Mesothelial cell of epicardium (in vitro differentiated cells): Measurements from ENCODE around the gene POLR2H. TPM values are rescaled to one million over a fixed set of nuclear protein-coding genes. Genes with fewer than 3 reads are reported as not detected.

Experiments used
- DNase-seq, 2 experiments: peaks; one replicate each; pipeline ENCODE4 v3.0.0; 2021; ENCODE audit warnings: low spot score in 2 of 2; ENCODE audit not compliant: unreplicated experiment in 2 of 2
- H3K27ac Mint-ChIP-seq: 2 replicates; pipeline ENCODE4 v1.8.0; 2021; ENCODE audit warnings: mixed read lengths
- H3K27me3 Mint-ChIP-seq: 2 replicates; pipeline ENCODE4 v1.8.0; 2021; ENCODE audit warnings: low read depth, mixed read lengths
- H3K36me3 Mint-ChIP-seq: 2 replicates; pipeline ENCODE4 v1.8.0; 2021; ENCODE audit warnings: mixed read lengths
- H3K4me1 Mint-ChIP-seq: 2 replicates; pipeline ENCODE4 v1.8.0; 2021; ENCODE audit warnings: mixed read lengths
- H3K4me3 Mint-ChIP-seq: 2 replicates; pipeline ENCODE4 v1.8.0; 2021; ENCODE audit warnings: mild to moderate bottlenecking, moderate library complexity, mixed read lengths
- H3K9me3 Mint-ChIP-seq: 2 replicates; pipeline ENCODE4 v1.8.0; 2021; ENCODE audit warnings: mixed read lengths
- total RNA-seq: library from RNA; stranded (reverse); gene quantifications from 3 replicates; pipeline ENCODE4 v1.2.1, GENCODE V29; 2021
- TF ChIP-seq, protein P1 (sequence below): fragments of 200-600 bp; sonication (generic); IDR thresholded peaks from one replicate; pipeline ENCODE4 v1.5.0; 2021; ENCODE audit warnings: antibody characterized with exemption; ENCODE audit not compliant: unreplicated experiment

The POLR2H gene
- total RNA-seq, 1 donor from 2014 or later = 82.4 TPM

DNA sequence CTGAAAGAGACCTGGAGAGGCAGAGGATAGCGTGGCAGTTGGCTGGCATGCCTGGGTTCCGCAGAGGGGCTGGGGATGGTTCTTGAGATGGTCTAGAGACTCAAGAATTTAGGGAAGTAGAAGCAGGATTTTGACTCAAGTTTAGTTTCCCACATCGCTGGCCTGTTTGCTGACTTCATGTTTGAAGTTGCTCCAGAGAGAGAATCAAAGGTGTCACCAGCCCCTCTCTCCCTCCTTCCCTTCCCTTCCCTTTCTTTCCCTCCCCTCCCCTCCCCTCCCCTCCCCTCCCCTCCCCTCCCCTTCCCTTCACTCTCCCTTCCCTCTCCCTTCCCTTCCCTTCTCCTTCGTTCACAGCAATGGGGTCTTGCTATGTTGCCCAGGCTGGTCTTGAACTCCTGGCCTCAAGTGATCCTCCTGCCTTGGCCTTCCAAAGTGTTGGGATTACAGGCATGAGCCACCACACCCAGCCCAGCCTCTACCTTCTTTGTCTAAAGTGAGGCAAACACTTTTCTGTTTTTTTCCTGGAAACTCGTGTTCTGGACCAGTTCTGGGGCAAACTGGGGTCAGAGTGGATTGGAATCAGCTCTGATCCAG lies 28.5 kb downstream of the POLR2H start:
- DNase-seq = no peak
- Mint-ChIP-seq H3K27ac (no peak overlapping the region), H3K27me3 (peaks cover 3% of the 10 kb centered on the region), H3K4me1 (no peaks in the 10 kb centered on the region), H3K4me3 (no peak overlapping the region), H3K9me3 (no peaks in the 10 kb centered on the region), H3K36me3 (no peaks in the 10 kb centered on the region)
- TF ChIP-seq, protein P1, sequence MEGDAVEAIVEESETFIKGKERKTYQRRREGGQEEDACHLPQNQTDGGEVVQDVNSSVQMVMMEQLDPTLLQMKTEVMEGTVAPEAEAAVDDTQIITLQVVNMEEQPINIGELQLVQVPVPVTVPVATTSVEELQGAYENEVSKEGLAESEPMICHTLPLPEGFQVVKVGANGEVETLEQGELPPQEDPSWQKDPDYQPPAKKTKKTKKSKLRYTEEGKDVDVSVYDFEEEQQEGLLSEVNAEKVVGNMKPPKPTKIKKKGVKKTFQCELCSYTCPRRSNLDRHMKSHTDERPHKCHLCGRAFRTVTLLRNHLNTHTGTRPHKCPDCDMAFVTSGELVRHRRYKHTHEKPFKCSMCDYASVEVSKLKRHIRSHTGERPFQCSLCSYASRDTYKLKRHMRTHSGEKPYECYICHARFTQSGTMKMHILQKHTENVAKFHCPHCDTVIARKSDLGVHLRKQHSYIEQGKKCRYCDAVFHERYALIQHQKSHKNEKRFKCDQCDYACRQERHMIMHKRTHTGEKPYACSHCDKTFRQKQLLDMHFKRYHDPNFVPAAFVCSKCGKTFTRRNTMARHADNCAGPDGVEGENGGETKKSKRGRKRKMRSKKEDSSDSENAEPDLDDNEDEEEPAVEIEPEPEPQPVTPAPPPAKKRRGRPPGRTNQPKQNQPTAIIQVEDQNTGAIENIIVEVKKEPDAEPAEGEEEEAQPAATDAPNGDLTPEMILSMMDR = no peak

DNA sequence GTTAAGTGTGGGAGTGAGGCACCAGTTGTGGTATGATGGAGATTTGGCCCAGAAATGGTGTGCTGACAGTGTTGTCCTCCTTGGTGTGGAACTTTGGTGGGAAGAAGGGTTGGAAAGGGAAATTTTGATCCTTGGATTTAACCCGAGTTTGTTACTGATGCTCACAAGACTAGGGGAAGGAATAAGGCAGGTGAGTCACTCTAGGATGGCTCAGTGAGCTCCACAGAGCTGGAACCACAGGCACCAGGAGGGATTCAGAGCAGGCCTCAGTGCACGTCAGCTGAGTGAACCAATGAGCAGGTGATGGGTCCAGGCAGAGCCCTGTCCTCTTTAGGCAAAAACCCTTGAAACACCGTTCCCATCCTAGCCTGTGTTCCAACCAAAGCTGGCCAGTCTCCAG lies 29.8 kb downstream of the POLR2H start:
- Mint-ChIP-seq H3K4me1 (no peaks in the 10 kb centered on the region), H3K9me3 (no peaks in the 10 kb centered on the region), H3K27ac (no peak overlapping the region), H3K36me3 (no peaks in the 10 kb centered on the region), H3K27me3 (peaks cover 3% of the 10 kb centered on the region), H3K4me3 (no peak overlapping the region)
- TF ChIP-seq, protein P1 = no peak
- DNase-seq = no peak

DNA sequence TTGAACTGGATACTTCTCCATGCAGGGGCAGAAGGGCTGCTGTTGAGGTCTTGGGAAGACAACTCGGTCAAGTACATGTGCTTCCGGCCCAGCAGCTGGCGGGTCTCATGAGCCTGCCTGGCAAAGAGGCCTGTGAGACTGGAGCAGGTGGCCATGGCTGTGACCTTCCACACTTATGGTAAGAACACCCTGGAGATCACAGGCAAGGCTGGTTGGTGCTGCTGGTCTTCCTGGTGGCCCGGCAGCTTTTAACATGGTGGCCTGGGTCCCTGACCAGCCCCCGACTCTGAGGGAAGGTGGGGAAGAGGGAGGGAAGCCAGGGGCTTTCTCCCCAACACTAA lies 33.8 kb downstream of the POLR2H start:
- no peaks in the 10 kb centered on the region for H3K4me1 Mint-ChIP-seq
- H3K27ac Mint-ChIP-seq = no peak overlapping the region
- peaks cover 15% of the 10 kb centered on the region for H3K27me3 Mint-ChIP-seq
- no peak overlapping the region for H3K4me3 Mint-ChIP-seq
- TF ChIP-seq, protein P1 = no peak
- no peaks in the 10 kb centered on the region for H3K36me3 Mint-ChIP-seq
- no peaks in the 10 kb centered on the region for H3K9me3 Mint-ChIP-seq
- no peak for DNase-seq

DNA sequence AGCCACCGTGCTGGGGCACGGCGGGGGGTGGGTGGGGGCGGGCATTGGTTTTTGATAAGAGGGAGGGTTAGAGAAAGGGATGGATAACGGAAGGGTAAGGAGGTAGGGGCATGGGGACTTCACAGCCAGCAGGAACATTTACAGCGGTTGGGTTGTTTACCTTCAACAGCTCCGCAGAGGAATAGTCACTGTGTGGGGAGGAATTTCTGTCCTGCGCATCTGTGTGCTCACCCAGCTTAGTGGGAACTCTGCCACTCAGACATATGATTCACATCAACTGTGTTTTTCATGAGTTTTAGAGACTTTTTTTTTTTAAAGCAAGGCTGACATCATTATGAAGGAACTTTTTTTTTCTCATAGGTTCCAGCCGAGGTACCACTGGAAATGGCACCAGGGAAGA lies 37.9 kb downstream of the POLR2H start:
- peaks cover 3% of the 10 kb centered on the region for H3K4me1 Mint-ChIP-seq
- no peak overlapping the region for H3K27ac Mint-ChIP-seq
- no peaks in the 10 kb centered on the region for H3K36me3 Mint-ChIP-seq
- H3K9me3 Mint-ChIP-seq = no peaks in the 10 kb centered on the region
- TF ChIP-seq, protein P1 = no peak
- H3K4me3 Mint-ChIP-seq = no peak overlapping the region
- no peak for DNase-seq
- H3K27me3 Mint-ChIP-seq = peaks cover 26% of the 10 kb centered on the region

DNA sequence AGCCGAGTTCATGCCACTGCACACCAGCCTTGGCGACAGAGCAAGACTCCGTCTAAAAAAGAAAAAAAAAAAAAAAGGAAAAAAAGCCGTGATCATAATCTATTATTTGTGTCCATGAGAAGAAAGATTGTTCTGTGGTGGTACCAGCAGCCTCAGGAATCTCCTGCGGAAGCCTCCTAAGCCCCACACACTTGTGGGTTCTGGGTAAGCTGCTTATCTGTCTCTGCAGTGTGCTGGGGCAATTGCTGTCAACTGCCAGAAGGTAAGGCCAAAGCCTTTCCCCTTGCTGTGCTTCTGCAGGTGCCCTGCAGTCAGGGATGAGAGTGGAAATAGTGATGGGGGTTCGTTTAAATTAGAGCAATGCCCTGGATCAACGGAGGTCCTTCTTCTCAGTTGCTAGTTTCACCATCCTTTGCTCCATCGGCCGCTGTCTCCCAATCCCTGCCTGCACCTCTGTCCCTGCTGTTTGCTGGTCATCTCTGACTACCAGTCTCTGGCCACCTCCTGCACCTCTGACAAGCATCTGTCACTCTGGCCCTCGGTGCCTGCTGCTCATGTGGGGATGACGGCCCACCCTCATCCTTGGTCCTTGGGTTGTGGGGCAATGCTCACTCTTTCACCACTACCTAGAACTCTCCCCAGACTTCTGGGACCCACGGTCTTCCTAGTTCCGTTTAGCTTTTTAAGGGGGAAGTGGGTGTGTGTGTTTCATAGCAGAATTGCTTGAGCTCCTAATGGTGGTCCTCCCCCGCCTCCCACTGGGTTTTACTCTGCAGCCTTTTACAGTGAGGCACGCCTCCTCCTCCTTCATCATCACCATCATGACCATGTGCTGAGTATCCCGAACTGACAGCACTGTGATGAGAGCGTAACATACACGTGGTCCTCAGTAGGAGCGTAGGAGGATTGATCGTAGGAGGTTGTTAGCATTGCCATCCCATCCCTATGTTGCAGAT lies 43.8 kb downstream of the POLR2H start:
- TF ChIP-seq, protein P1 = no peak
- Mint-ChIP-seq H3K9me3 (no peaks in the 10 kb centered on the region), H3K4me3 (no peak overlapping the region), H3K36me3 (no peaks in the 10 kb centered on the region), H3K27ac (no peak overlapping the region), H3K4me1 (peaks cover 3% of the 10 kb centered on the region), H3K27me3 (peaks cover 13% of the 10 kb centered on the region)
- no peak for DNase-seq
